IPS-15b (cell line): ENCODE data around the gene AGAP3.
A peak's percentile ranks its signal among the peaks of the same experiment; 100 is the strongest.

Experiments
- H3K27me3 ChIP-seq: one replicate; pipeline ENCODE4 v1.6.1; 2013; ENCODE audit warnings: low read length; ENCODE audit not compliant: control insufficient read depth, insufficient read depth
- H3K36me3 ChIP-seq: one replicate; pipeline ENCODE4 v1.6.1; 2013; ENCODE audit warnings: low read length; ENCODE audit not compliant: control insufficient read depth, insufficient read depth
- H3K4me1 ChIP-seq: one replicate; pipeline ENCODE4 v1.6.1; 2013; ENCODE audit warnings: mild to moderate bottlenecking, low read length; ENCODE audit not compliant: control insufficient read depth, insufficient read depth
- H3K4me3 ChIP-seq: one replicate; pipeline ENCODE4 v1.5.1; 2013; ENCODE audit warnings: low read depth, low read length
- H3K9ac ChIP-seq: one replicate; pipeline ENCODE4 v1.6.1; 2013; ENCODE audit warnings: low read depth, mild to moderate bottlenecking, low read length
- H3K9me3 ChIP-seq: one replicate; pipeline ENCODE4 v1.6.1; 2013; ENCODE audit warnings: mild to moderate bottlenecking, low read length; ENCODE audit not compliant: control insufficient read depth, insufficient read depth

AGAP3 gene

GRCh38 chr7:151119055-151119415, 32.8 kb downstream of the AGAP3 start:
- Histone ChIP-seq H3K27me3 (peaks cover 4% of the 10 kb centered on the region), H3K9ac (no peak overlapping the region), H3K4me3 (no peak overlapping the region), H3K36me3 (peaks cover 25% of the 10 kb centered on the region), H3K9me3 (no peaks in the 10 kb centered on the region), H3K4me1 (peaks cover 2% of the 10 kb centered on the region)

DNA sequence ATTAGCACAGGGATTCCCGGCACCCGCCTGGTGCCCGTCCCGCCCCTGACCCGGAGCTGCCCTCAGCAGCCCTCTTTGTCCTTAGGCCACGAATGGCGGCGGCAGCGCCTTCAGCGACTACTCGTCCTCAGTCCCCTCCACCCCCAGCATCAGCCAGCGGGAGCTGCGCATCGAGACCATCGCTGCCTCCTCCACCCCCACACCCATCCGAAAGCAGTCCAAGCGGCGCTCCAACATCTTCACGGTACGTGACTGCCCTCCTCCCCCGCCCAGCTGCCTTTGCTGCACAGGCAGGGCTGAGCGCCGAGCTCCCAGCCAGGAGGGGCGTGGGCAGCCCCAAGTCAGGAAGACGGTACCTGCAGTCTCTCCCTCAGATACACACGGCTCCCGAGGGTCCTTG, 33.6 kb downstream of the AGAP3 start:
- peaks cover 25% of the 10 kb centered on the region for H3K36me3 ChIP-seq
- no peak overlapping the region for H3K9ac ChIP-seq
- no peak overlapping the region for H3K4me3 ChIP-seq
- H3K4me1 ChIP-seq = peaks cover 2% of the 10 kb centered on the region
- peaks cover 12% of the 10 kb centered on the region for H3K27me3 ChIP-seq
- no peaks in the 10 kb centered on the region for H3K9me3 ChIP-seq

- H3K9me3 ChIP-seq = no peaks in the 10 kb centered on the region
- peaks cover 25% of the 10 kb centered on the region for H3K36me3 ChIP-seq
- peaks cover 14% of the 10 kb centered on the region for H3K27me3 ChIP-seq
- no peak overlapping the region for H3K9ac ChIP-seq
- H3K4me3 ChIP-seq = no peak overlapping the region
- H3K4me1 ChIP-seq = peaks cover under 1% of the 10 kb centered on the region
Measured at GRCh38 chr7:151120896-151121295, 34.6 kb downstream of the AGAP3 start.

DNA sequence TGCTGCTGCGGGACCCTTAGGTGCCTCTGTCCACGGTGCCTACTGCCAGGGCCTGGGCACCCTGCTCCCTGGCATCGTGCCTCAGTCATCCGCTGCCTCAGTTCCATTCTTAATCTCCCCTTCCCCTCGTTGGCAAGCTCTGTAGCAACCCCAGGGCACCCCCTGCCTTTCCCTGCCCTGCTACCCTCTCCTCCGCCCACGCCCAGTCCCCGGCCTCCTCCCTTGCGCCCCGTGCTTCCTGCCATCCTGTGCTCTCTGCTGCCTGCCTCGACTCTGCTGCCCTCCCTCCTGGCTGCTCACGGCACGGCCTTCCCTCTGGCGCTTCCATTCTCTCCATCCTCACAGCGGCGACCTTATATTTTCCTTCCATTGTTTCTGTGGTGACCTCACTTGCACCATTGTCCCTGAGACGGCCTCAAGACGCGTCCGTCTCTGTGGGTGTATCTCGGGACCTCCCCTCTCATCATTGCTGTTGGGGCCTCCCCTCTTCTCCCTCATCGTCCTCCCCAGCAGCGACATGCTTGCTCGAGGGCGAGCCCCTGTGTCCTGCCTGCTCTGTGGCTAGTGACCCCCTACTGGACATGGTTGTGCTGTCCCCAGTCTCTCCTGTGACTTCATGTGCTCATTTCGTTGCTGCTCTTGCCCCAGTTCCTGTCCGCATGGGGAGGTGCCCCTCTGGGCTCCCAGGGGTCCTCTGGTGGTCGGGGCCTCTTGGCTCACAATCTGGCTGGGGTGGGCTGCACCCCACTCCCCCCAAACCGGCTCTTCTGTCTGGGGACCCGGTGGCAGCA, 35.3 kb downstream of the AGAP3 start:
- Histone ChIP-seq H3K4me3 (no peak overlapping the region), H3K36me3 (peaks cover 21% of the 10 kb centered on the region), H3K4me1 (peaks cover 1% of the 10 kb centered on the region), H3K9me3 (no peaks in the 10 kb centered on the region), H3K9ac (no peak overlapping the region), H3K27me3 (peaks cover 14% of the 10 kb centered on the region)

DNA sequence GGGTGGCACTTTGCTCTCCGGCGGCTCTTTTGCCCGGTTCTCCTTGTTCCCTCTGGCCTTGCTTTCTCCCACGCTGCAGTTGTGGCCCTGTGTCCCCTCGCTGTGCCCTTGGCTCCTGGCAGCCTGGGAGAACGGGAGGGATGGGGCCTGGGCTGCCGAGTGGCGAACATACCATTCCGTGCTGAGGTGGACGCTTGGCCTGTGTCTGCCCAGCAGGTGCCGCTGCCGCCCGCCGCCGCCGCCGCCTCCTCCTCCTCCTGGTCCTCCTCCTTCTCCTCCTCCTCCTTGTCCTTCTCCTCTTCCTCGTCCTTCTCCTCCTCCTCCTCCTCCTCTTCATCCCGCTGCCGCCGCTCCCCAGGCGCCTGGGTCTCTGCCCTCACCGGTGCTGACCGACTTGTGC, 36.0 kb downstream of the AGAP3 start:
- H3K27me3 ChIP-seq = peaks cover 19% of the 10 kb centered on the region
- no peak overlapping the region for H3K9ac ChIP-seq
- no peak overlapping the region for H3K4me3 ChIP-seq
- H3K4me1 ChIP-seq = peaks cover 5% of the 10 kb centered on the region
- peaks cover 21% of the 10 kb centered on the region for H3K36me3 ChIP-seq
- no peaks in the 10 kb centered on the region for H3K9me3 ChIP-seq

- H3K36me3 ChIP-seq = peaks cover 21% of the 10 kb centered on the region
Measured at GRCh38 chr7:151122796-151123157, 36.5 kb downstream of the AGAP3 start.

GRCh38 chr7:151123158-151123821, 37.0 kb downstream of the AGAP3 start:
- Histone ChIP-seq H3K4me3 (no peak overlapping the region), H3K27me3 (peaks cover 24% of the 10 kb centered on the region), H3K9me3 (no peaks in the 10 kb centered on the region), H3K36me3 (peaks cover 21% of the 10 kb centered on the region), H3K4me1 (peaks cover 5% of the 10 kb centered on the region), H3K9ac (no peak overlapping the region)

More at GRCh38 chr7:151122796-151123157, 36.5 kb downstream of the AGAP3 start:
- H3K4me1 ChIP-seq = peaks cover 5% of the 10 kb centered on the region
- no peak overlapping the region for H3K9ac ChIP-seq
- peaks cover 24% of the 10 kb centered on the region for H3K27me3 ChIP-seq
- H3K9me3 ChIP-seq = no peaks in the 10 kb centered on the region
- no peak overlapping the region for H3K4me3 ChIP-seq

GRCh38 chr7:151123822-151124464, 37.7 kb downstream of the AGAP3 start:
- Histone ChIP-seq H3K9ac (no peak overlapping the region), H3K36me3 (peaks cover 18% of the 10 kb centered on the region), H3K4me3 (no peak overlapping the region), H3K27me3 (peaks cover 24% of the 10 kb centered on the region), H3K9me3 (no peaks in the 10 kb centered on the region), H3K4me1 (peaks cover 5% of the 10 kb centered on the region)

DNA sequence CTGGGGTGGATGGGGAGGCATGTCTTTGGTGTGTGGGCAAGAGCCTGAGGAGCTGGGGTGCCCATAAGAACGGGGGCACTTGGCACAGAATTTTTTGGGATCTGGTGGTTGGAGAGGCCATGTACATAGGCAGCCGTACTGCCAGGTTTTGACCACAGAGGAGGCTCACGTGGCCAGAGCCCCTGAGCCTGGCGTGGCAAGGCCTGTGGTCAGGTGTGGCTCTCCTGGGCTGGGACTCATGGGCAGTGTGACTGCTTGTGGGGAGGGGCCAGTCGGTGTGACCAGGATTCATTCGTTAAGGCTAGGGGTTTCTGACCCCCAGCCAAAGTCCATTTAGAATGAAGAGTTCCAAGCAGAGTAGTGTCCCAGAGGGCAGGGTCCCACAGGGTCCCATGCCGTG, 38.2 kb downstream of the AGAP3 start:
- H3K4me1 ChIP-seq = peaks cover 5% of the 10 kb centered on the region
- H3K4me3 ChIP-seq = no peak overlapping the region
- peaks cover 24% of the 10 kb centered on the region for H3K27me3 ChIP-seq
- no peaks in the 10 kb centered on the region for H3K9me3 ChIP-seq
- H3K36me3 ChIP-seq = peaks cover 20% of the 10 kb centered on the region
- no peak overlapping the region for H3K9ac ChIP-seq

DNA sequence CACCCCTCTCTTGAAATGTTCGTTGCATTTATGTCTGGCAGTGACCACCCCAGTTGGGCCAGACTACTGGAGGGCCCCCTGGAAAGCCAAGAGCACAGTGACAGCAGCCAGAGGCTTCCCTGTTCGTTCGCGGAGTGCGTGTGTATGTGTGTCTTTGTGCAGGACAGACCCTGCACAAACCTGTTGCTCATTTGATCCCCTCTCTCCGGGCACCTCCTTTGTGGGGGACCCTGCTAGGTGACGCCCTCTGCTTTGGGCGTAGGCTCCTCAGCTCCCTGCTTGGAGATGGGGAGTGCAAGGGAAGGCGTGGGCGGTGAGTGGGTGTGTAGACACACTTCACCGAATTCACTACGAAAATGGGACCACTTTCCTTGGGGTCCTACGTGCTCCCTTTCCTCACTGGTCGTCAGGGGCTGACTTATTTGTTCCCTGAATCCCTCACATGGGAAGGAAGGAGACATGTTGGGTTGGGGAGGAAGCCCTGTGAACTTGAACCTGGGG, 38.7 kb downstream of the AGAP3 start:
- Histone ChIP-seq H3K36me3 (peaks cover 17% of the 10 kb centered on the region), H3K4me3 (peak overlapping the region; percentile 62)

DNA sequence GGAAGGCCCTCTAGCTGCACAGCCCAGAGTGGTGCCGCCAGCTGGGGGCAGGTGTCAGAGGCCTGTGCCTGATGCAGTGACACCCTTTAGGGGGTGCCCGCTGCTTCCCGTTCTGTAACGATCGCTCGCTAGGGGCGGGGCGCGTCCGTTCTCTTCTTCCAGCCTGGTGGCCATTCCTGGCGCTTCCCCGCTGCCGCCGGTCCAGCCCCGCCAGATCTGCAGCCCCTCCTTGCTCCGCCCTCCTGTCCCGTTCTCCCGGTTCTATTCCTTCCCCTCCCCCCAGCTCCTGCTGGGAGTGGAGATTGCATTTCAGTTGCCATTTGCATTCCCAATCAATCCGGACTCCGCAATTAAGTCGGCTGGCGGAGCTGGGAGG, 39.2 kb downstream of the AGAP3 start:
- H3K9me3 ChIP-seq = no peaks in the 10 kb centered on the region
- H3K4me1 ChIP-seq = peaks cover 5% of the 10 kb centered on the region
- H3K36me3 ChIP-seq = peaks cover 14% of the 10 kb centered on the region
- H3K27me3 ChIP-seq = peaks cover 24% of the 10 kb centered on the region
- no peak overlapping the region for H3K9ac ChIP-seq
- peak overlapping the region; percentile 62 for H3K4me3 ChIP-seq

More for the DNA sequence above, 38.7 kb downstream of the AGAP3 start:
- H3K9me3 ChIP-seq = no peaks in the 10 kb centered on the region
- no peak overlapping the region for H3K9ac ChIP-seq
- H3K4me1 ChIP-seq = peaks cover 5% of the 10 kb centered on the region
- H3K27me3 ChIP-seq = peaks cover 24% of the 10 kb centered on the region
